HTERT RPE-1 (cell line): ENCODE results near the gene PIM3.

ENCODE experiments used
- in situ Hi-C: fragments of 300-500 bp; cut with MboI; formaldehyde crosslinking; loops from 4 replicates; pipeline ENCODE4 v1.14.3; 2020; ENCODE audit warnings: low sequenced_read_pairs

PIM3 gene

DNA sequence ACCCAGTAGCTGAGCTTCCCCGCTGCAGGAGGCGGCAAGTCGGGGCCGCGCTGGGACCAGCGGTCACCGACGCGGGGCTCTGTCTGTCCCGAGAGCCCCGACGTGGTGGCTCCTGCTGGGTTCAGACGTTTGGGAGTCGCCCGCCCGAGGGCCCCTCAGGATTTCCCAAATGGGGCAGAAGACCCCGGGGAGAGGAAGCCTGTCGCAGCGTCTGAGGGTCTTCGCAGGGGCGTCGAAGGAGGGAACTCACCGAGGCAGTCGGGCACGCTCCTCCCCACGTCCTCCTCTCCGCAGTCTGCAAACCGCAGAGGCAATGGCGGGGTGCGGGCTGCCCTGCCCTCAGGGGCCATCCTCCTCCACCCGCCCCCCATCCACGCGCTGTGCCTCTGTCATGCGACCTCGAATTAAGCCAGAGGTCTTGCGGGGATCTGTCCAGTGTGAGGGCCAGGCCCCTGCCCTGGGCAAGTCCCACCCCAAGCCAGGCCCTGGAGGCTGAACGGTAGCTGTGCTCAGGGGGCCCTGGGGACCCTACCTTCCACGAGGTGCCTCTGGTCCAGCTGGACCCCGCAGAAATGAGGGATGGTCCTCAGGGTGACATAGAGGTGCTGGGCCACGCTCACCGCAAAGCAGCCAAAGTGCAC is 39.5 kb downstream of the PIM3 start:
- in situ Hi-C loops, result no loop called here

DNA sequence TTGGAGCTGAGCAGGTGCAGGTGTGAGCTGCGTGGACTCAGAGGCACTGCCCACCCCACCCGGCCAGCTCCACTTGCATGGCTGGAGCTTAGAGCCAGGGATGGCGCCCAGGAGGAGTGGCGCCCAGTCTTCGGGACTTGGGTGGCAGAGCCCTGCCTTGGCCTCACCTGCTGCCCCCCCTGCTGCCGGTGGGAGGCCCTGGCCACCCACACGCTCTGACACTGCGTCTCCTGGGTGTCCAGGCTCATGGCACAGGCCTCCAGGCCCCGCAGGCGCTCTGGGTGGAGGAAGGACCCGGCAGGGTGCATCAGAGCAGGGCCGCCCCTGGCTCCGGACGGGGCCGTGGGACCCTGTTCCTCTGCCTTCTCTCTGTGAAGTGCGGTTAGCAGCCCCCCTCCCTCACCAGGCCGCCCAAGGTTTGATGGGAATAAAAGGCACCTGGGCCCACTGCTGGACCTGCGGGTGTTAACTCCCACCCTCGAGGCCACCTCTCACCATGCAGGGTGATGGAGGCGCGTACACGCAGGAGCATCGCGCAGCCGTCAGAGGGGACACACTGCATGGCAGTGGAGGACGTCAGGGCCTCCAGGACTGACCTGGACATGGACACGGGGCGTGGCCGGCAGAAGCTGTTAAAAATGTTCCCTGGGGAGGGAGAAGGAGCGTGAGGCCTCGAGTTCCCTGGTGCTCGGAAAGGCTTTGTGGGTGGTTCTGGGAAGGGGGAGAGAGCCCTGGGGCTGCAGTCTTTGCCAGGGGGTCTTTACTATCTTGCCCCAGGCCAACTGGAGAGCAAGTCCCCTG is 40.2 kb downstream of the PIM3 start:
- in situ Hi-C loops, result no loop called here

DNA sequence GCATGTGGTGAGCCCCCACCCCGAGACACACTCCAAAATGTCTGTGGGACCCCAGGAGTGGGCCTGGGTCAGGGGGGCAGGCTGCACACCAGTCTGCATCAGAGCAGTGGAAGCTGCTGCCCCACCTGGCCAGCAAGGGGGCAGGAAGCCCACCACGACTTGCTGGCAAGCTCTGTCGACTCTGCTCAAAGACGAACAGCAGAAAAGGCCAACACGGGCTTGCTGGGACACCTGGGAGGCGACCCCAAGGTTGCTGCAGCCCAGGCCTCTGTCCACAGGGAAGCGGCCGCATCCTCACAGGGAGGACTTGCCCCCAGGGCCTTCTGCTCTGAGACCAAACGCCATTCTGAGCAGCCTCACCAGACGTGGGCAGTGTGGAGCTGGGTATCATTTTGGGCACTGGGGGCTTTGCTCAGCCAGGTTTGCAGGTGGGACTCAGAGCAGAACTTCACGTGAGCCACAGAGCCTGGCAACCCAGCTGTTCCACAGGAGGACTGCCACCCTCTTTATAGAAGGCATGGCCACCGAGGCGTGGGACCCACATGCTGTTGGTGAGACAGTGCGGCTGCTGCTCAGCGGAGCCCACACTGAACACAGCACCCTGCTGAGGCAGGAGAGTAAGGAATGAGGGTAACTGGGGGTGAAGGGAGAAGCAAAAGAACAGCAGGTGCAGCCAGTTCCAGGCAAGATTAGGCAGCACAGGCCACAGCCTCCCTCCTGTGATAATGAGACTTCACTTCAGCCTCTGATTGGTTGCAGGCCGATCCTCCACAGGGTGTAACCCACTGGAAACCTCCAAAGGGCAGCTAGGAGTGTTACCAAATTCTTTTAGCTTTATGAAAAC is 41.0 kb downstream of the PIM3 start:
- in situ Hi-C loops, result no loop called here

DNA sequence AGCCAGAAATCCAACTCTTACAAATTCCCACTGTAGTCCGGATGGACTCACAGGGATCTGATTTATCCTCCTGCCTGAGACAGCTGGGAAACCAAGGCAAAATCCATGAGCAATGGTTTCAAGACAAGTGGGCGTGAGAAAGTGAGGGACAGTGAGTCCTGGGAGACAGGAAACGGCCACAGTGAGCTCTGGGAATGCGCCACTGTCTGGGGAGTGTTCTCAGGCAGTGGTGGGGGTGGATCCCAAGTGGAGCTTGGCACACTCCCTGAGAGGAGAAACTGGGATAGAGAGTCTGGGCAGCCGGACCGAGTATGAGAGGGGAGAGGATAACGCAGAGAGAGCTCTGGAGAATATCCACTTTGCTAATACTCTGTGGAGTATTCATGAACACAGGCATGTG is 42.2 kb downstream of the PIM3 start:
- in situ Hi-C loops, result no loop called here

DNA sequence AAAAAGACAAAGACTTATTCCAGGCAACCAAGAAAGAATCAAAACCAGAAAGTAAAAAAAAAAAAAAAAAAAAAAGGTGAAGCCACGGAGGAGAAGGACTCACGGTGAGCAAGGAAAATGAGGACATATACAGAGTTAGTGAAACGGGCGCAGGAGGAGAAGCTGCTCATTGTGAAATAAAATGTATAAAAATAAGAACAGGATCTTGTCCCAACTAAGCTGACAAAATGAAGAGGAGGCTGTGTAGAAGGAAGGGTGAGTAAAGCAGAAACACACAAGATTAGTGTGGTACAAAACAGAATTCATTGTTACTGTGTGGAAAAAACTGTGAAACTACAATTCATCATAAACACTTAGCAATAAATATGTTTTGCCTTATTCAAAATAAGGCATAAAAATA is 44.3 kb downstream of the PIM3 start:
- in situ Hi-C loops, result no loop called here

DNA sequence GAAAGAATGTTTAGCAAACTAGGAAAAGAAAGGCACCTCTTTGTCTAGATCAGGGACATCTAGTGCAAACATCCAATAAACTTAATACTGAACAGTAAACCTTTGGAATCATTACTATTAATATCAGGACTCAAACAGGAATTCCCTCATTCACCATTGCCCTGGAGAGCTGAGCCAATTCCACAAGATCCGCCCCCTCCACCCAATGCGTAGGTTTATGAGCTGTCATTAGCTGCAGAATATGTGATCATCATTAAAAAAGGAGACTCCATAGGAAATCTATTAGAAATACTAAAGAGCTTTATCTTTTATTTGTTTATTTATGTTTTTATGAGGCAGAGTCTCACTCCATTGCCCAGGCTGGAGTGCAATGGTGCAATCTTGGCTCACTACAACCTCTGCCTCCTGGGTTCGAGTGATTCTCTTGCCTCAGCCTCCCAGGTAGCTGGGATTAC is 46.5 kb downstream of the PIM3 start:
- in situ Hi-C loops, result no loop called here

DNA sequence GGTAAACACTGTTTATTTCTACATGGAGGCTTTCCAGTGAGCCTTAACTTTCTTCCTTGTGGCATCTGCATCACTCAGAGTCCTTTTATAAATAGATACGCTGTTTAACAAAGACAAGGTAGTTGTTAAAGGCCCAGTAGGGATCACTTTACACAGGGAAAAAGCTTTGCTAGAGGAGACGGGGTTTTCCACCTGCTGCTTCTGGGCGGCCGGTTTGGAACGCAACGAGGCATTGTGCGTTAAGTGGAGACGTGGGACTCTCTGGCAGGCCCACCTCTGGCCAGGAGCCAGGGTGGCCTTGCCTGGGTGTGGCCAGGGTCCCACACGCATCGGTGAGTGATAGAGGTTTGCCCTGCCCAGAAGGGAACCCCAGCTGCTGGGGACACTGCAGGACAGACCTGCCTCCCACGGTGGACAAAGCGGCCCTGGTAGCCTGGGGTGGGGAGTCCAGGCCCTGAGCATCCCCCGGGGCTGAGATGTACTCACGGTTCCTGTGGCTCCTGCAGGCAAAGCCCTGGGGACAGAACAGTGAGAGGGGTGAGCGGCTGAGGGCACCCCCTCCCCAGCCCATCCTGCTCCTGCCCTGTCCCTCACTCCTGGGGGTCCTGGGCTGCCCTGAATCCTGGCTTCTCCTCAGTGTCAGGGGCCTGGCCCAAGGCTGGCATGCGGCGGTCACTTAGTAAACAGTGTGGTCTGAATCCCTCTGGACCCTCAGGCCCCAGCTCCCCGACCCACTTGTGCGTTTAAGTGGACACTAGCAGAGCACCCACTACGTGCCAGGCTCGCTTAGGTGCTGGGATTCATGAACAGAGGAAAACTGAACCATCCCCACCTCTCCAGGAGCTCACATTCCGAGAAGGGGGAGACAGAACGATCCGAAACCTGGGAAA is 47.8 kb downstream of the PIM3 start:
- in situ Hi-C loops, result no loop called here

DNA sequence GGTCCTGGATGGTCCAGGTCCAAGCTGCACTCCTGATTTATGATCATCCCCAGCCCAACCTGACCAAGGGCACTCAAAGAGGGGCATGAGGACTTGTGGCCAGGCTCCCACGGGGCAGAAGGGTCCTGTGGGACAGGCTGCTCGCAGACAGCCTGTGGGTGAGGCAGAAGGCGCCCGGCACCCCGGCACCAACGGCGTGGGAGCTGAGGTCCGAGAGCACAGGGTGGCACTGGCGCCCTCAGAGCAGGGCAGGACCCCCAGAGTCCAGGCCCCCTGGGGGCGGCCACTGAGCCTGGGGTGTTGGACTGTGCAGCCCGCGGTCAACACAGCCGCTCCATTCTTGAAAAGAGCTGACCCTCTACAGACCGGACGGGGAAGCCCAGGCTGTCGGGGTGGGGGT is 48.7 kb downstream of the PIM3 start:
- in situ Hi-C loops, result no loop called here

DNA sequence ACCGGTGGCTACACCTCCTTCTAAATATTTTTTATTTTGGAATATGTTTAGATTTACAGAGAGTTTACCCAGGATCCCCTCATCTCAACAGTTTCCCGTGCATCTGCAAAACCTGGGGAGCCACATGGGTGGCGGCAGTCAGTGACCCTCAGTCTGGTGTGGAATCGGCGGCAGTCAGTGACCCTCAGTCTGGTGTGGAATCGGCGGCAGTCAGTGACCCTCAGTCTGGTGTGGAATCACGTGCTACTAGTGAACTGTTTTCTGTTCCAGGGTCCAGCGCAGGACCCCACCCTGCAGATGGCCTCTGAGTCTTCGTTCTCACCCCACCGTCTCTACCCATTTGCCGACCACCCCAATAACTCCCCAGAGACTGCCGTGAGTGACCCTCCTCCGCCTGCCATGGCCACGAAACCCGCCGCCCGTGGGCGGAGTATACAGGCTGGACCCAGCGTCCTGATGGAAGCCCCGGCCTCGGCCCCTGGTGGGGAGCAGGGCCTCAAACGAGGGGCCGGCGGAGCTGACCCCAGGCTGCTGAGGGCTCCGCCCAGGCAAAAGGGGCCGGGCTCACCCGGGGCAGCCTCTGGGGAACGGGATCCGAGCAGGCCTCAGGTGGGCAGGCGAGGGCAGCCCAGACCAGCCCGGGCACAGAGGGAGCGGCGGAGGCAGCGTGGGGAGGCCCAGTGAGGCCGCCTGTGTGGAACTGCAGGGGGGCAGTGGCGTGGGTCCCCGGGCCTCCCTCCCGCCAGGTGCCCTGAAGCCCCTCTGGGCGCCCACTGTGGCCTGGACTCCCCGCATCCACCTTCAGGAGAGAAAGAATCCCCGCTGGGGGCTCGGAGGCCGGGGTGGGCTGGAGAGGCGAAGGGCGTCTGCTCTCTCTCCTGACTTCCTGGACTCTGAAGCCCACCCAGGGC is 49.4 kb downstream of the PIM3 start:
- in situ Hi-C loops, result no loop called here

DNA sequence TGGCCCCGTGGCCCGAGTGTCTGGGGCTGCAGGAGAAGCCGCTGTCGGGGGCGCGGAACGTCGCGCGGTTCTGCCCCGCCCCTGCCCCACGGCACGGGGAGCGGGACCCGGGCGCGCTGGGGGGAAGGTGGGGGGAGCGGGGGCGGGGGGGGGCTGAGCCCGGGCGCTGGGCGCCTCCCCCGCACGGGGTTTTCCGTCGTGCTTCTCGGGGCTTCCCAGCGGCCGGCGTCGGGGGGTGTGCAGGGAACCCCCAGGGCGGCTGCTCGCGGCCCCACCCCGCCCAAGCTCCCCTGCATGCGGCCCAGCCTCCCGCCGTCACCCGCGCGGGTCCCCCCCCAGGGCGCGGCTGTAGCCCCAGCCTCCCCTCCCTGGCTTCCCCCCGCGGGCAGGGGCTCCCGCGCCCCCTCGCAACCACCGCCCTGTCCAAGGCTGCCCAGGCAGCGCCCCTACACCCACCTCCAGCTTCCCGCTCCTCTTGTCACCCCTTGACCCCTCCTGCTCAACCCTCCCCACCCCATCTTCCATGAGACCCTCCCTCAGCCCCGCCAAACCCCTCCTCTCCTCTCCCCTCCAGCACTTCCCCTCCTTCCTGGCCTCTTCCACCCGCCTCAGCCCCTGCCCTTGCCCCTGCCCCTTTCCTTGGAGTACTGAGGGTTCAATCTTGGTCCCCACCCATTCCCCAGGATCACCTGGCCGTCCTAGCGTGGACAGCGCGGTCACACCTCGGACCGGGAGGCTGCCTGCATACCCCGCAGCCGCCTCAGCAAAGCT is 50.3 kb downstream of the PIM3 start:
- in situ Hi-C loops, result no loop called here

DNA sequence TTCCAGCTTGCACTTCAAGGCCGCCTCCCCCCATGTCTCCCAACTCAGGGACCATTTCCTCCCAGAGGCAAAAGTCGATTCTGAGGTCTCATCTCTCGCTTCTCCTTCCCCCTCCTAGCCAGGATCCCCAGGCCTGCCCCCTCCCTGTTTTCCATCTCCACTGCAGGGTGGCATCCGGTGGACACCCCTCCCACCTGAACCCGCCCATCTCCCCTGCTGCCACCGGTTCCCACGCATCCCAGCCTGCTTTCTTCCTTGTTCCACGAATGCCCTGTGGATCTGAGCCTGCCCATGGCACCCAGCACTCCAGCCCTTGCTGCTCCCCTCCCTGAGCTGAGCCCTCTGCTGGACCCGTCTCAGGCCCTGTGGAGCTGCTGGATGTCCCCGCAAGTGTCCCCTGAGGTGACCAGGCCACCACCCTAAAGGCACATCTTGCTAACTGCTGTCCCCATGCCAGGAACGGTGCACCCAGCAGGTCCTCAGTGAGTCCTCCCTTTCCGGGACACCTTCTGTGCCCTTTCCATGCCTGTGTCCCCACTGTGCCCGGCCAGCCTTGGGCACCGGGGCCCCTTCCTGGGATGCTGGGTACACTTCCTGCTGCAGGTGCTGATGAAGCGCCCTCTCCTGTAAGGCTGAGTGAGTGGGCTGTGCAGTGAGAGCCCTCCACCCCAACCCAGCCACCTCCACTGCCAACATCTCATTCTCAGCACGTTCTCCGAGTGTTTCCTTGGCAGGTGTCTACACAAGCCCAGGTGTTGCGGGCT is 51.1 kb downstream of the PIM3 start:
- in situ Hi-C loops, result no loop called here

DNA sequence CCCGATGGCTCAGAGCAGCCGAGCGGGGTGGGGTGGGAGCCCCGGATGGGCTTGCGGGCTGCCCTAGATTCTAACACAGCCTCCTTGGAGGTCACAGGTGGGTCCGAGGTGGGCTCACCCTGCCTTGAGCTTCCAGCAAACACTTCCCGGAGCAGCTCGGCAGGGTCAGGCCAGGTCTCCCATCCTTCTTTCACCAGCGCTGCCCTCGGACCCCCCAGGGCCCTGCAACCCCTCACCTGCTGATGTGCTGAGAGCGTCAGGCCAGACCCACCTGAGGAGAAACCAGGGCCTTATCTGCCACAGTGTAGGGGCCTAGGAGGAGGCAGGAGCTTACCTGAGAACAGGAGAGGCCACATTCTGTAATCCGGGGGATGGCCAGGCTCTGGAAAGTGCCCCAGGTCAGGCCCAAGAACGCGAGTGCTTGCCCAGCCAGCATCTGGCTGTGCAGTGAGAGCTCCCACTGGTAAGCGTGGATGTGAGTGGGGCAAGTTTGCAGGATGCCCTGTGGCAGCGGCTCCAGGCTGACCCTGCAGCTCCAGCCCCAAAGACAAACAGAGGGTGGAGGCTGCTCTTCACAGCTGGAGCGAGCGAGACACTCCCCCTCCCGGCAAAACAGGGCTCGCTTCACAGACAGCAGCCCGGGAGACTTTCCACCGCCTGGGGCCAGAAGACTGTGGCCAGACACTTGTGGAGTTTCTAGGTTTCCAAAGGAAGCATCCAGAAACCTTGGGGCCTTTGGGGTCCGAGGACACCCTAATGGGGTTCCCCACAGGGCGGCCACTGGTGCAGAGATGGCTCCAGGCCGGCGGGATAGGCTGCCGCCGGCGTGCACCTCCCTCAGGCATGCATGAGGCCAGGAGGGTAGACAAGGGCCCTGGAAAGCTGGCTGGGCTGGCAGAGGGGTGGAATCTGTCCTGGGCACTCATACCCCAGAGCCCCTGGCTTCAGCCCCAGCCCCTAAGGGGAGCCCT is 51.9 kb downstream of the PIM3 start, which contains the start of gene IL17REL:
Gene IL17REL, minus strand, starts transcription at position 555 of the 971 bp plus-strand sequence. Its CDS starts 119 bp downstream, at position 436.
- in situ Hi-C loops, result no loop called here
